ENCODE measurements around the gene AGBL4.

The AGBL4 gene

GRCh38 chr1:48688102-48688760 lies 1335.5 kb downstream of the AGBL4 start:
- peak; percentile 31 for TF ChIP-seq CTCF (conservative IDR thresholded peaks at IDR 0.05)
- no peak overlapping the region for H3K27ac ChIP-seq

GRCh38 chr1:48687282-48688045 lies 1336.3 kb downstream of the AGBL4 start:
- no peak for TF ChIP-seq CTCF (conservative IDR thresholded peaks at IDR 0.05)
- no peak overlapping the region for H3K27ac ChIP-seq

GRCh38 chr1:48686159-48686558 lies 1337.6 kb downstream of the AGBL4 start:
- H3K27ac ChIP-seq, result no peak overlapping the region
- TF ChIP-seq CTCF (conservative IDR thresholded peaks at IDR 0.05), result no peak

GRCh38 chr1:48684381-48684780 lies 1339.4 kb downstream of the AGBL4 start:
- no peak overlapping the region for H3K27ac ChIP-seq
- TF ChIP-seq CTCF (conservative IDR thresholded peaks at IDR 0.05), result no peak

GRCh38 chr1:48683839-48684238 lies 1339.9 kb downstream of the AGBL4 start:
- TF ChIP-seq CTCF (conservative IDR thresholded peaks at IDR 0.05), result no peak
- no peak overlapping the region for H3K27ac ChIP-seq

- no peak overlapping the region for H3K27ac ChIP-seq
Measured at GRCh38 chr1:48681476-48682305, 1342.1 kb downstream of the AGBL4 start.

More at GRCh38 chr1:48681476-48682305, 1342.1 kb downstream of the AGBL4 start:
- no peak for TF ChIP-seq CTCF (conservative IDR thresholded peaks at IDR 0.05)
